A673 (cell line): Measurements from ENCODE around the gene PRODH. TPM values are rescaled to one million over a fixed set of nuclear protein-coding genes. Genes with fewer than 3 reads are reported as not detected.
A peak's percentile ranks its signal among the peaks of the same experiment; 100 is the strongest.
"Not testable (repeated sequence)": the region's sequence is repeated elsewhere in the genome, so short reads cannot be mapped to it uniquely, and the experiment has no call there.

Experiments
- BruUV-seq: library from RNA; stranded (reverse); fragments of 400-500 nt; replicated peaks from 2 replicates; lab custom pipeline; 2021; lab: Mats Ljungman, UMichigan
- CTCF ChIA-PET: fragments of 300-600 bp; sonication (Branson Sonifier 250); formaldehyde crosslinking; loops from one replicate; lab custom pipeline; 2022; ENCODE audit warnings: antibody characterized with exemption; lab: Charles Lee
- POLR2A ChIA-PET: fragments of 300-600 bp; sonication (Branson Sonifier 250); formaldehyde crosslinking; loops from one replicate; lab custom pipeline; 2022; ENCODE audit warnings: antibody characterized with exemption; ENCODE audit not compliant: low non-redundant PET; lab: Charles Lee
- DNase-seq: peaks from one replicate; pipeline ENCODE4 v3.0.0-alpha.2; 2015; ENCODE audit warnings: low spot score
- H3K27ac ChIP-seq: fragments of 200-600 bp; sonication (generic); 2 replicates; pipeline ENCODE4 v1.5.1; 2016; ENCODE audit warnings: mixed run types, low read depth, mild to moderate bottlenecking, mixed read lengths, antibody characterized with exemption, low read length; ENCODE audit not compliant: poor library complexity, severe bottlenecking
- H3K27me3 ChIP-seq: fragments of 200-600 bp; sonication (generic); replicated peaks from 2 replicates; pipeline ENCODE4 v1.6.1; 2017; ENCODE audit warnings: mixed run types, low read depth, mild to moderate bottlenecking, mixed read lengths, antibody characterized with exemption, low read length; ENCODE audit not compliant: insufficient read depth, poor library complexity
- H3K36me3 ChIP-seq: fragments of 200-600 bp; sonication (generic); 2 replicates; pipeline ENCODE4 v1.6.1; 2016; ENCODE audit warnings: mixed run types, mild to moderate bottlenecking, mixed read lengths, antibody characterized with exemption, low read length; ENCODE audit not compliant: insufficient read depth, poor library complexity, severe bottlenecking
- H3K4me1 ChIP-seq: fragments of 200-600 bp; sonication (generic); 2 replicates; pipeline ENCODE4 v1.6.1; 2017; ENCODE audit warnings: mixed run types, mild to moderate bottlenecking, mixed read lengths, antibody characterized with exemption, low read length; ENCODE audit not compliant: insufficient read depth, poor library complexity, severe bottlenecking
- H3K4me3 ChIP-seq: fragments of 200-600 bp; sonication (generic); 2 replicates; pipeline ENCODE4 v1.5.1; 2016; ENCODE audit warnings: low read depth, mixed run types, mild to moderate bottlenecking, mixed read lengths, low read length; ENCODE audit not compliant: poor library complexity, severe bottlenecking
- H3K9me3 ChIP-seq: fragments of 200-600 bp; sonication (generic); 2 replicates; pipeline ENCODE4 v1.6.1; 2016; ENCODE audit warnings: mixed run types, low read depth, mild to moderate bottlenecking, mixed read lengths, antibody characterized with exemption, low read length; ENCODE audit not compliant: poor library complexity, severe bottlenecking
- intact Hi-C: fragments of 100-400 bp; cut with micrococcal nuclease; formaldehyde crosslinking; loops from one replicate; pipeline ENCODE4 v1.10.0; 2022; ENCODE audit not compliant: unreplicated experiment
- total RNA-seq: library from RNA; stranded (reverse); gene quantifications from 2 replicates; pipeline ENCODE4 v1.2.3, GENCODE V29; 2021

The PRODH gene
- total RNA-seq, 1 experiment from 2014 or later, result 10.9 TPM

GRCh38 chr22:18961201-18961600 lies 25.1 kb upstream of the PRODH start:
- POLR2A ChIA-PET, result not testable (repeated sequence)

GRCh38 chr22:18960166-18960820 lies 24.2 kb upstream of the PRODH start:
- CTCF ChIA-PET, BruUV-seq, intact Hi-C loops, H3K4me3 ChIP-seq, POLR2A ChIA-PET, H3K27me3 ChIP-seq, H3K4me1 ChIP-seq, H3K27ac ChIP-seq, H3K36me3 ChIP-seq, DNase-seq, H3K9me3 ChIP-seq: not testable (repeated sequence)

More at GRCh38 chr22:18961201-18961600, 25.1 kb upstream of the PRODH start:
- CTCF ChIA-PET, H3K9me3 ChIP-seq, BruUV-seq, H3K4me1 ChIP-seq, H3K4me3 ChIP-seq, H3K27me3 ChIP-seq, H3K27ac ChIP-seq, DNase-seq, H3K36me3 ChIP-seq, intact Hi-C loops: not testable (repeated sequence)

- intact Hi-C loops, H3K27me3 ChIP-seq, H3K4me3 ChIP-seq, BruUV-seq, H3K9me3 ChIP-seq, CTCF ChIA-PET, H3K36me3 ChIP-seq, H3K4me1 ChIP-seq, H3K27ac ChIP-seq, POLR2A ChIA-PET, DNase-seq: not testable (repeated sequence)
Observed at GRCh38 chr22:18959741-18960140, 23.6 kb upstream of the PRODH start.

GRCh38 chr22:18959266-18959665 lies 23.2 kb upstream of the PRODH start:
- H3K27ac ChIP-seq, H3K36me3 ChIP-seq, POLR2A ChIA-PET, CTCF ChIA-PET, H3K4me3 ChIP-seq, DNase-seq, intact Hi-C loops, H3K9me3 ChIP-seq, H3K27me3 ChIP-seq, H3K4me1 ChIP-seq, BruUV-seq: not testable (repeated sequence)

GRCh38 chr22:18958738-18959137 lies 22.6 kb upstream of the PRODH start:
- H3K9me3 ChIP-seq, DNase-seq, H3K4me3 ChIP-seq, H3K27ac ChIP-seq, H3K4me1 ChIP-seq, H3K27me3 ChIP-seq, BruUV-seq, H3K36me3 ChIP-seq, CTCF ChIA-PET, intact Hi-C loops: not testable (repeated sequence)
- POLR2A ChIA-PET, result interaction anchor here (0.5 kb wide), 1 partner anchor 492 kb away, joined by 9 read pairs; no protein-coding TSS in a partner anchor

- POLR2A ChIA-PET, result interaction anchor here (0.5 kb wide), 1 partner anchor 492 kb away, joined by 9 read pairs; no protein-coding TSS in a partner anchor
- H3K27ac ChIP-seq, H3K36me3 ChIP-seq, intact Hi-C loops, H3K27me3 ChIP-seq, CTCF ChIA-PET, H3K9me3 ChIP-seq, H3K4me1 ChIP-seq, BruUV-seq, H3K4me3 ChIP-seq: not testable (repeated sequence)
- peak; percentile 17 for DNase-seq
Observed at GRCh38 chr22:18958321-18958705, 22.2 kb upstream of the PRODH start.

- BruUV-seq, H3K4me3 ChIP-seq, POLR2A ChIA-PET, intact Hi-C loops, DNase-seq, H3K27ac ChIP-seq, H3K4me1 ChIP-seq, H3K9me3 ChIP-seq, H3K27me3 ChIP-seq, H3K36me3 ChIP-seq, CTCF ChIA-PET: not testable (repeated sequence)
Observed at GRCh38 chr22:18957621-18958320, 21.7 kb upstream of the PRODH start.
